ENCODE data around the gene FGFR3.

The FGFR3 gene

GRCh38 chr4:1770791-1771231, 22.3 kb upstream of the FGFR3 start:
- no peak for DNase-seq

- no peak for DNase-seq
These were observed 21.4 kb upstream of the FGFR3 start for GRCh38 chr4:1771555-1772305.

- DNase-seq, result no peak
These were observed 20.1 kb upstream of the FGFR3 start for GRCh38 chr4:1772853-1773538.

GRCh38 chr4:1773754-1774153, 19.3 kb upstream of the FGFR3 start:
- DNase-seq, result no peak

GRCh38 chr4:1775731-1776500, 17.2 kb upstream of the FGFR3 start:
- no peak for DNase-seq

- no peak for DNase-seq
These were observed 16.5 kb upstream of the FGFR3 start for GRCh38 chr4:1776521-1777161.

GRCh38 chr4:1777822-1778641, 15.1 kb upstream of the FGFR3 start:
- no peak for DNase-seq

GRCh38 chr4:1778642-1779392, 14.3 kb upstream of the FGFR3 start:
- no peak for DNase-seq

GRCh38 chr4:1779588-1780382, 13.3 kb upstream of the FGFR3 start:
- no peak for DNase-seq

- DNase-seq, result no peak
These were observed 12.7 kb upstream of the FGFR3 start for GRCh38 chr4:1780435-1780834.

GRCh38 chr4:1783015-1783414, 10.1 kb upstream of the FGFR3 start:
- DNase-seq, result no peak

GRCh38 chr4:1783970-1784369, 9.1 kb upstream of the FGFR3 start:
- DNase-seq, result no peak

GRCh38 chr4:1784395-1784788, 8.7 kb upstream of the FGFR3 start:
- no peak for DNase-seq

GRCh38 chr4:1784789-1785591, 8.1 kb upstream of the FGFR3 start:
- no peak for DNase-seq

GRCh38 chr4:1785592-1785991, 7.5 kb upstream of the FGFR3 start:
- no peak for DNase-seq

GRCh38 chr4:1786544-1787362, 6.3 kb upstream of the FGFR3 start:
- DNase-seq, result no peak

GRCh38 chr4:1787411-1788077, 5.5 kb upstream of the FGFR3 start:
- no peak for DNase-seq

- DNase-seq, result no peak
These were observed 4.7 kb upstream of the FGFR3 start for GRCh38 chr4:1788254-1788973.

Measured in NCI-H1436 treated with DMSO at 0.1 percent for 48 hours (cell line).